ENCODE data around the gene RASA3. TPM values are rescaled to one million over a fixed set of nuclear protein-coding genes. Genes with fewer than 3 reads are reported as not detected.

RASA3 gene
- total RNA-seq, 4 donors from 2014 or later, result 25.0 to 43.1 (median 30.2) TPM

GRCh38 chr13:114121496-114122126 is 10.8 kb downstream of the RASA3 start:
- H3K36me3 ChIP-seq, result no peaks in the 10 kb centered on the region
- WGBS, 2 donors (ENCODE audit: low coverage in 1 of 2), result 93% methylated on average over 10 of the region's 24 CpGs; no CpG with 5 or more reads in 1 of the 2 donors
- H3K4me1 ChIP-seq, result peaks cover 0 to 72% (median 11%) of the 10 kb centered on the region in 3 donors
- no peaks in the 10 kb centered on the region for H3K27me3 ChIP-seq
- H3K4me3 ChIP-seq, result no peak overlapping the region
- H3K9me3 ChIP-seq, result no peaks in the 10 kb centered on the region
- peak overlapping the region in 2 of 4 donors; percentile 10 to 67 for H3K27ac ChIP-seq
- no peak for TF ChIP-seq CTCF (IDR thresholded peaks at IDR 0.05)
- no peak for ATAC-seq

GRCh38 chr13:114121031-114121430 is 11.4 kb downstream of the RASA3 start:
- no peaks in the 10 kb centered on the region for H3K9me3 ChIP-seq
- no peaks in the 10 kb centered on the region for H3K27me3 ChIP-seq
- H3K4me3 ChIP-seq, result no peak overlapping the region
- H3K36me3 ChIP-seq, result no peaks in the 10 kb centered on the region
- H3K4me1 ChIP-seq, result peaks cover 0 to 69% (median 8%) of the 10 kb centered on the region in 3 donors
- TF ChIP-seq POLR2A (IDR thresholded peaks at IDR 0.05) (no peak), POLR2AphosphoS5 (IDR thresholded peaks at IDR 0.05) (no peak), CTCF (IDR thresholded peaks at IDR 0.05) (no peak)
- WGBS, 2 donors (ENCODE audit: low coverage in 1 of 2), result 75% methylated on average over 12 of the region's 12 CpGs; no CpG with 5 or more reads in 1 of the 2 donors
- H3K27ac ChIP-seq, result peak overlapping the region in 3 of 4 donors; percentile 64 to 67 (median 67)
- ATAC-seq, result no peak

GRCh38 chr13:114120591-114121011 is 11.8 kb downstream of the RASA3 start:
- TF ChIP-seq EP300 (IDR thresholded peaks at IDR 0.05) (no peak), POLR2AphosphoS5 (IDR thresholded peaks at IDR 0.05) (no peak), CTCF (IDR thresholded peaks at IDR 0.05) (no peak), POLR2A (IDR thresholded peaks at IDR 0.05) (no peak)
- H3K4me1 ChIP-seq, result peaks cover 0 to 71% (median 8%) of the 10 kb centered on the region in 3 donors
- ATAC-seq, result no peak
- no peaks in the 10 kb centered on the region for H3K9me3 ChIP-seq
- peak overlapping the region in 3 of 4 donors; percentile 64 to 67 (median 67) for H3K27ac ChIP-seq
- no peaks in the 10 kb centered on the region for H3K36me3 ChIP-seq
- H3K4me3 ChIP-seq, result no peak overlapping the region
- WGBS, 2 donors (ENCODE audit: low coverage in 1 of 2), result 27 to 59% methylated on average over 2 to 7 of the region's 10 CpGs
- no peaks in the 10 kb centered on the region for H3K27me3 ChIP-seq

GRCh38 chr13:114119196-114119595 is 13.2 kb downstream of the RASA3 start:
- peak; percentile 59 for TF ChIP-seq POLR2AphosphoS5 (IDR thresholded peaks at IDR 0.05)
- TF ChIP-seq CTCF (IDR thresholded peaks at IDR 0.05), result no peak
- Histone ChIP-seq H3K4me1 (peaks cover 0 to 73% (median 11%) of the 10 kb centered on the region in 3 donors), H3K27me3 (no peaks in the 10 kb centered on the region), H3K4me3 (peak overlapping the region in 1 of 2 donors; percentile 32), H3K9me3 (no peaks in the 10 kb centered on the region), H3K27ac (peak overlapping the region; percentile 49 to 86 (median 76)), H3K36me3 (peaks cover 0 to 10% of the 10 kb centered on the region in 2 donors)
- ATAC-seq, result peak; percentile 82
- WGBS, 2 donors (ENCODE audit: low coverage in 1 of 2), result 4 to 14% methylated on average over 7 to 11 of the region's 14 CpGs

DNA sequence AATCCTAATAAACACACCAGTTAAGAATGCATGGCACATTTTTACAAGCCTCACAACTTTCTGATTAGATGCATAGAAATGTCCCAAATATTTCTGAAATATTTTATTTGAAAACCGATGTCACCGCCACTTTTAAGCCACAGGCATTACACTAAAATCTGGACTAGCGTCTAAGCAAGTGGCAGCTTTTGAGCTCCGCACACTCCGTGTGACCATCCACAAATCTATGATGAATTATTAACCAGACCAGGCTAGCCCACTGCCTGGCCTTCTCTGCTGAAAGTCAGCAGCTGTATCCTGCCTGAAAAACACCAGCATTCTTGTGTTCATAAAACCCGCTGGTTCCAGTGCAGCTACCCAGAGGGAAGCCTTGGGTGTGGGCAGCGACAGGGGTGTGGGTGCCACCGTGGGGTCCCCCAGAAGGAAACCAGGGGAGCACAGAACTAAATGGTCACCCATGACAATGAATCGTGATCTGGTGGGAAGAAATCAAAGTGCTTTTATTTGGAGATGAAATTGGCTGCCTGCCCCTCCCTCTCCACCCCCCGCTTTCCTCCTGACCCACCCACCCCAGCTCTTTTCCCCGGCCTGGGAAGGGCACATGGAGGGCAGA is 13.8 kb downstream of the RASA3 start:
- Histone ChIP-seq H3K36me3 (peaks cover 0 to 10% of the 10 kb centered on the region in 2 donors), H3K27ac (peak overlapping the region; percentile 11 to 86 (median 76)), H3K4me1 (peaks cover 0 to 70% (median 11%) of the 10 kb centered on the region in 3 donors), H3K4me3 (no peak overlapping the region), H3K9me3 (no peaks in the 10 kb centered on the region), H3K27me3 (no peaks in the 10 kb centered on the region)
- TF ChIP-seq CTCF (IDR thresholded peaks at IDR 0.05) (no peak), POLR2A (IDR thresholded peaks at IDR 0.05) (no peak), EP300 (IDR thresholded peaks at IDR 0.05) (no peak), POLR2AphosphoS5 (IDR thresholded peaks at IDR 0.05) (no peak)
- 25 to 40% methylated on average over 9 of the region's 11 CpGs for WGBS, 2 donors (ENCODE audit: low coverage in 1 of 2)
- peak; percentile 34 for ATAC-seq

Measured in gastroesophageal sphincter (tissue), 4 donors.